GM12892 (cell line): ENCODE data around the gene UTP20. TPM values are rescaled to one million over a fixed set of nuclear protein-coding genes. Genes with fewer than 3 reads are reported as not detected.

Experiments
- DNase-seq: peaks from one replicate; pipeline ENCODE4 v3.0.0; 2011; ENCODE audit not compliant: insufficient read length
- FAIRE-seq: peaks from 2 replicates; lab custom pipeline; 2011; peaks lifted over from hg19 to GRCh38; lab: Jason Lieb, UNC
- POLR2A ChIP-seq: IDR thresholded peaks from 2 replicates; pipeline ENCODE4 v1.6.1; 2011; ENCODE audit warnings: low read depth, low read length, control low read depth
- POLR2AphosphoS5 ChIP-seq: IDR thresholded peaks from 2 replicates; pipeline ENCODE4 v1.6.1; 2011; ENCODE audit warnings: low read depth, low read length, control low read depth
- TAF1 ChIP-seq: IDR thresholded peaks from 2 replicates; pipeline ENCODE4 v1.6.1; 2011; ENCODE audit warnings: low read depth, mild to moderate bottlenecking, control low read depth, low read length, borderline replicate concordance
- polyA plus RNA-seq: library from polyadenylated mRNA; unstranded; fragments of >200 nt; gene quantifications from one replicate; pipeline ENCODE4 v1.2.1, GENCODE V29; 2012; ENCODE audit warnings: missing spikeins, inconsistent platforms; ENCODE audit not compliant: missing spikeins

Gene UTP20
- 8.1 TPM for polyA plus RNA-seq

DNA sequence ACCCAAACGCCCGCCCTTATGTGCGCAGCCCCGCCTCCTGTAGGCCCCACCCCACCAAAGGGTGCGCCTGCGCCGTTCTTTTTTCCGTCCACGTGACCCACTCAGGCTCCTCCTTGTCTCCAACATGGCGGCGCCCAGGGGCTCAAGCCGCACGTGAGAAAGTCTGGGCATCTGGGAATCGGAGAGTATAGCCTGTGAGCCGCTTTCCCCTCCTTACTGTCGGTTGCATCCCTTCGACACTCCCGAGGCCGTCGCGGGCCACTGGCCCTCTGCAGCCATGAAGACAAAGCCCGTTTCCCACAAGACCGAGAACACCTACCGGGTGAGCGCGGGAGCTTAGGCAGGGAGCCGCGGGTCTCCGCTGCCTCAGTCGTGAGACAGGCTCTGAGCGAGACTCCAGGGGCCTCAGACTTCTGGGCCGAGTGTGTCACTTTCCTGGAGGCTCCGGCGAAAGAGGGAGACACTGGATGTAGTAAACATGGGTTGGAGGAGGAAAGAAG is at the start of gene UTP20:
TSS of gene UTP20 (plus strand) at position 100 of the 500 bp plus-strand sequence. CDS start at position 278, 178 bp downstream.
- DNase-seq, result peak; percentile 64
- FAIRE-seq, result peak; percentile 92
- TF ChIP-seq POLR2A, result peak; percentile 78
- peak; percentile 62; the same call in 1 of the 2 replicates for TF ChIP-seq POLR2AphosphoS5
- TF ChIP-seq TAF1, result peak; percentile 69; the same call in 1 of the 2 replicates

DNA sequence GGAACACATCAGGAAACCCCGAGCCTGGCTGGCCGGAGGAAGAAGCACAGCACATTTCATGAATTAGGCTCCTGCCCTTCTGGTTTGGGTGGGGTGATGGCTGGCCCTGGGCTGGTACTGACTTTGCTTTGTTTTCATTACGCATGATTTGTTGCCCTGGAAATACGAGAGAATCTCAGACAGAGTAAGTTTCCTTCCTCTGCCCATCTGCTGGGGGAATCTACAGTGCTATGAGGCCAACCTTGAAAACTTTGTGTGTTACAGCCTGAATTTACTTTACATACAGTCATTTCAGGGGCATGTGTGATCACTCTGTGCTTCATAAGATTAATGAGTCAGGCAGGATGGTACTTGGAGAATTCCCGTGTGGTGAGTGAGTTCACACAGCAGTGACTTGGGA is 49.4 kb upstream of the UTP20 start:
- DNase-seq, result no peak
- FAIRE-seq, result no peak
- TF ChIP-seq TAF1 (no peak), POLR2AphosphoS5 (no peak), POLR2A (no peak)

DNA sequence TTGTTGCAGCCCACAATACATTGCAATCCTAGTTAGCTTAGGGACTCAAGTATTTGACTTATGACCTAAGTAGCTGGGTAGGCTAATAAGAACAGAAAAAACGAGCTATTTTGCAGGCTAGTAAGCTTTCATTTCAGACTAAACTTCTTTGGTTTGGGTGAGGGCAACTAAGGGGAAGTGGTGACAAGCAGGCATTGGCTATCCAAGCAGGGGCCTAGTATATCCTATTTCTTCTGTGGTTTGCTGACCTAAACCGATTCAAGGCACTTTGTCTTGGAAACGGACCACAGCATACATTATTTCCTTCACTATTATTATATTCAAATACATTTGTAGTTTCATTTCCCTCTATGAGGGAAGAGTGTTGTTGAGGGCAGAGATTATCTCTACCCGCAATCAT is 48.3 kb upstream of the UTP20 start:
- DNase-seq, result no peak
- no peak for FAIRE-seq
- TF ChIP-seq POLR2AphosphoS5 (no peak), POLR2A (no peak), TAF1 (no peak)

DNA sequence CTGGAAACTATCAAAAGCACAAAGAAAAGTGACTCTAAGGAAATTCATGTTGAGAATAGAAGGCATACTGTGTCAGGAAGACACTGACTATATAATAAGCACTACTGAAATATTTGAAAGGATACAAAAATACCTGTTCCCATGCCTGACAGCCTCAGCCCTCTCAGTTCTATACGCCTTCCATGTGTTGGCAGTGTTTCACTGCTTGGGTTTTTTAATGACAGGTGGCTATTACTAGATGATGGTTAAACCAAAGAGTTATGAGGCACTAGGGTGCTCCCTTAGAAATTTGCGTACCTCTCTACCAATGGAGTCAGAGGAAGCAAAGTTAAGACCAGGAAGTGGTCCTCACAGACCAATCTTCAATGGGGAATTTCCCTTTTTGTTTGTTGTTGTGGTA is 44.2 kb upstream of the UTP20 start:
- TF ChIP-seq TAF1 (no peak), POLR2A (no peak), POLR2AphosphoS5 (no peak)
- DNase-seq, result no peak
- no peak for FAIRE-seq

- no peak for FAIRE-seq
Observed at GRCh38 chr12:101238306-101238705, 41.6 kb upstream of the UTP20 start.

GRCh38 chr12:101238800-101239329 is 41.0 kb upstream of the UTP20 start:
- no peak for DNase-seq
- no peak for FAIRE-seq
- no peak for TF ChIP-seq TAF1
- no peak for TF ChIP-seq POLR2AphosphoS5
- no peak for TF ChIP-seq POLR2A

More at GRCh38 chr12:101238306-101238705, 41.6 kb upstream of the UTP20 start:
- no peak for TF ChIP-seq POLR2AphosphoS5
- no peak for TF ChIP-seq POLR2A
- no peak for TF ChIP-seq TAF1
- no peak for DNase-seq

DNA sequence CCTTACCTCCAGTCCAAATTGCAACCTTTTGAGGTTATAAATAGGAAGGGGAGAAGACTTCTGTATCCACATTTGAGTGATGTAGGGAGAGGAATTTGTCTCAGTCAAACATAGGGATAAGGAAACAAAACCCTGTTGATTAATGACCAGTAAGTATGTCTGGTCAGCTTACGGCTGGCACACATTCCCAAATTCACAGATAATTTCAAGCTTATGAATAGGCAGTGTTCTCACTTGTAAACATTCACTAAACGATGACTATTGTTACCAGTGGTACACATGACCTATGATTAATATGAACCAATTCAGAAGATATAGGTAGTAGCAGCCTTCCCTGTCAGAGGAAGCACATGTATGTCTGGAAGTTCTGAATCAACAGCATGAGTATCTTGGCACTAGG is 36.8 kb upstream of the UTP20 start:
- DNase-seq (no peak), FAIRE-seq (no peak)
- no peak for TF ChIP-seq TAF1
- TF ChIP-seq POLR2AphosphoS5, result no peak
- TF ChIP-seq POLR2A, result no peak

DNA sequence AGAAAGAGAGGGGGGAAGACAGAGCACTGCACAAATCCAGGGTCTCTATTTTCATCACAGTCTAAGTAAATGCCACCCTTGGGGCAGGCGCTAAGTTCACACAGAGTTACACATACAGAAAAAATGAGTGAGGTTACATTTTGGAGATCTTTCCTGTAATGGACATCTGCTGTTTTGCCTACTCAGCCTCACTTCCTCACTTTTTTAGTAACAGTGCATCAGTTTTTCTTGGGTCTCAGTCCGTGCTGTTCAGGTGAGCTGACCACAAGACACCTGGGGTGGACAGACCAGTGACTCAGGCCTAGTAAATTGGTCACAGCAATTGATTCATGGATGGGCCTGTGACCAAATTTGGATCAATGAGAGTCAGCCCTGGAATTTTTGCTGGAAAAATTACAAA is 36.3 kb upstream of the UTP20 start:
- DNase-seq (no peak), FAIRE-seq (no peak)
- TF ChIP-seq POLR2AphosphoS5, result no peak

- DNase-seq (no peak), FAIRE-seq (no peak)
- no peak for TF ChIP-seq TAF1
- TF ChIP-seq POLR2A, result no peak
- TF ChIP-seq POLR2AphosphoS5, result no peak
Observed at GRCh38 chr12:101256266-101256665, 23.6 kb upstream of the UTP20 start.

DNA sequence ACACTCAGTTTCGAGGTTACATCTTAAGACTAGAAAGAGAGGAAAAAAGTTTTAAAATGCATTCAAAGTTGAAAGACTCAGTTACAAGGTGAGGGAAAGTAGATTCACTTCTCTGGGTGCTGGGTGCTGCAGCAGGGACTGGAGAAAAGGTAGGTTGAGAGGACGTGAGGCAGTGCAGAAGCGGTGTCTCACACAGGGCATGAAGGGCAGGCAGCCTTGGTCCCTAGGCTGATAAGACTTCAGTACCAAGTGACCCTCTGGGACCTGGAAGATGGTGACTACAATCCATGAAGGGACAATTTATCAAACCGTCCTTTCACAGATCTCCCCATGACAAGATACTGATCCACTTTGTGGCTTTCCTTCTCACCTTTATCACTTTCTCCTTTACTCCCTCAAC is 22.5 kb upstream of the UTP20 start:
- DNase-seq, result no peak
- TF ChIP-seq TAF1, result no peak
- no peak for TF ChIP-seq POLR2AphosphoS5
- TF ChIP-seq POLR2A, result no peak
- FAIRE-seq, result no peak

DNA sequence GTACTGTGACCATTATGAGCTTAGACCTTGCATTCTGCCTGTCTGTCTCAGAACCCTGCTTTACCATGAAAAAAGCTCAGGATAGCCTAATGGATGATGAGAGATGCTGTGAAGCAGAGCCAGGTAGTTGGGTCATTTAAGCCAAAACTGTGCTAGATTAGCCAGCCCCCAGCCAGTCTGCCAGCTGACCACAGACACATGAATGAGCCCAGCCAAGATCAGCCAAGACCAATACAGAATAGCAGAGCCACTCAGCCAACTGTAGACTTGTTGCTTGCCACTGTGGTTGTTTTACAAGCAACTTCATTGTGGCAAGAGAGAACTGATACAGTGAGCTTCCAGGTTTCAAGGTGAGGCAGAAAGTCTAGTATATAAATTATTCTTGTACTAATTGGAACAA is 12.8 kb upstream of the UTP20 start:
- TF ChIP-seq TAF1 (no peak), POLR2AphosphoS5 (no peak), POLR2A (no peak)
- no peak for FAIRE-seq
- DNase-seq, result no peak

DNA sequence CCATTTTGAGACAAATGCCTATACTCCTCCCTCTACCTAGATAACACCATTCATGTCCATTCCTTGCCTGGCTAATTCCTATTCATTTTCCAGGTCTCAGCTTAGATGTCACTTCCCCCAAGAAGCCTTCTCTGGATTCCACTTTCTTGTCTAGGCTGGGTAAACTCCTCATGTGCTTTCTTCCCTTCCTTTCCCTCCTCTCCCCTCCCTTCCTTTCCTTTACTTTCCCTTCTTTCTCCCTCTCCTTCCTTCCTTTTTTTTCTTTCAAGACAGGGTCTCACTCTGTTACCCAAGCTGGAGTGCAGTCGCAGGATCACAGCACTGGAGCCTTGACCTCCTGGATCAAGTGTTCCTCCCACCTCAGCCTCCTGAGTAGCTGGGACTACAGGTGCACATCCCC is 3.5 kb upstream of the UTP20 start:
- TF ChIP-seq TAF1, result no peak
- no peak for TF ChIP-seq POLR2AphosphoS5
- no peak for TF ChIP-seq POLR2A
- no peak for FAIRE-seq

GRCh38 chr12:101277443-101277842 is 2.5 kb upstream of the UTP20 start:
- no peak for DNase-seq
- FAIRE-seq, result no peak
- TF ChIP-seq TAF1, result no peak
- TF ChIP-seq POLR2AphosphoS5, result no peak
- no peak for TF ChIP-seq POLR2A

More for the DNA sequence above, 3.5 kb upstream of the UTP20 start:
- no peak for DNase-seq
